Breast epithelium (tissue), 3 donors: ENCODE data around the gene AKT3.

ENCODE experiments used
- CTCF ChIP-seq, 3 donors: fragments of 450-650 bp; IDR thresholded peaks; one replicate each; pipeline ENCODE4 v1.5.1; 2016 to 2017; ENCODE audit warnings: antibody characterized with exemption in 3 of 3, mild to moderate bottlenecking in 3 of 3, moderate library complexity in 3 of 3
- POLR2A ChIP-seq: fragments of 450-650 bp; IDR thresholded peaks from one replicate; pipeline ENCODE4 v1.6.1; 2016; ENCODE audit warnings: antibody characterized with exemption, mild to moderate bottlenecking, moderate library complexity

DNA sequence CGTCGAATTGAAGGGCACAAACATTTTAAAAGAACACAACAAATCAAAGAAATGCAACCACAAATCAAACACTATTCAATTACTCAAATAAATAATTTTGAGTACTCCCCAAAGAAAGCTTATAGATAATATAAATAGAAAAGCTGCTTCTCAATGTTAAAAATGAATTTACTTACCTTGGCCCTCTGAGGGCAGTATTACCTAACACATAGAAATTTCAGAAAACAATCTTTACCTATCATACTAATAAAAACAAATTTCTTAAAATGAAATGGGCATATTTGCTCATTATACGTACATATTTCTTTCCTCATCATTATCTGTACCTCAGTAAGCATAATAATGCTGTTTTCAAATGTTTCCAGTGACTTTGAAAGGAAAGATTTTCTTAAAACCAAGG, 141.8 kb downstream of the AKT3 start:
- no peak for TF ChIP-seq POLR2A
- TF ChIP-seq CTCF (IDR thresholded peaks at IDR 0.05) = no peak
